Endothelial cell of umbilical vein (primary cell): ENCODE results near the gene ADIRF. TPM values are rescaled to one million over a fixed set of nuclear protein-coding genes. Genes with fewer than 3 reads are reported as not detected.

Experiments used
- BruUV-seq: library from RNA; stranded (reverse); fragments of 400-500 nt; replicated peaks from 2 replicates; lab custom pipeline; 2021; lab: Mats Ljungman, UMichigan
- CTCF ChIA-PET: fragments of 300-600, 350-600 bp; sonication (Branson Sonifier 250); formaldehyde crosslinking; loops from one replicate; lab custom pipeline; 2021; ENCODE audit warnings: antibody characterized with exemption, inconsistent platforms; lab: Charles Lee
- POLR2A ChIA-PET: fragments of 300-600, 350-600 bp; sonication (Branson Sonifier 250); formaldehyde crosslinking; loops from one replicate; lab custom pipeline; 2021; ENCODE audit warnings: antibody characterized with exemption, inconsistent platforms; lab: Charles Lee
- DNase-seq: peaks from one replicate; pipeline ENCODE4 v3.0.0-alpha.2; 2011; ENCODE audit warnings: low read depth, low spot score
- FAIRE-seq: peaks from 2 replicates; lab custom pipeline; 2011; peaks lifted over from hg19 to GRCh38; lab: Jason Lieb, UNC
- H2AFZ ChIP-seq: 2 replicates; pipeline ENCODE4 v1.6.0; 2012; ENCODE audit warnings: low read depth, low read length, control low read depth, inconsistent platforms
- H3K27ac ChIP-seq: 2 replicates; pipeline ENCODE4 v1.5.1; 2011; ENCODE audit warnings: low read depth, mild to moderate bottlenecking, control low read depth, low read length, moderate library complexity; ENCODE audit not compliant: insufficient read depth
- H3K27me3 ChIP-seq, 2 experiments: 2 replicates each; pipeline versions ENCODE4 v1.6.0 to v1.6.1; 2011; ENCODE audit warnings: low read length in 2 of 2, mixed read lengths in 1 of 2; ENCODE audit not compliant: control insufficient read depth in 2 of 2, insufficient read depth in 2 of 2
- H3K36me3 ChIP-seq, 2 experiments: 2 replicates in 1 of 2; 3 replicates in 1 of 2; pipeline ENCODE4 v1.5.1; 2011; ENCODE audit warnings: low read length in 2 of 2, mild to moderate bottlenecking in 1 of 2, moderate library complexity in 1 of 2; ENCODE audit not compliant: control insufficient read depth in 2 of 2, insufficient read depth in 2 of 2; ENCODE audit errors: extremely low read depth in 1 of 2
- H3K4me1 ChIP-seq: 3 replicates; pipeline ENCODE4 v1.5.1; 2011; ENCODE audit warnings: mild to moderate bottlenecking, low read length; ENCODE audit not compliant: control insufficient read depth, insufficient read depth; ENCODE audit errors: extremely low read depth
- H3K4me2 ChIP-seq: 2 replicates; pipeline ENCODE4 v1.6.1; 2011; ENCODE audit warnings: low read length, control low read depth, mixed read lengths; ENCODE audit not compliant: insufficient read depth
- H3K4me3 ChIP-seq, 3 experiments: fragments of 200-600 bp in 1 of 3; sonication (generic), shearing (Covaris generic) in 1 of 3; replicated peaks in 1 of 3; 2 replicates each; pipeline ENCODE4 v1.5.1; 2011 to 2016; ENCODE audit warnings: control low read depth in 3 of 3, low read length in 3 of 3, mild to moderate bottlenecking in 2 of 3, inconsistent platforms in 1 of 3, low read depth in 1 of 3, moderate library complexity in 1 of 3; ENCODE audit not compliant: insufficient read depth in 1 of 3
- H3K79me2 ChIP-seq: 2 replicates; pipeline ENCODE4 v1.6.0; 2012; ENCODE audit warnings: low read length, inconsistent platforms; ENCODE audit not compliant: control insufficient read depth, insufficient read depth
- H3K9ac ChIP-seq: replicated peaks from 2 replicates; pipeline ENCODE3; 2011; ENCODE audit warnings: low read length, control low read depth; ENCODE audit not compliant: insufficient read depth; ENCODE audit errors: extremely low read depth
- H3K9me1 ChIP-seq: replicated peaks from 3 replicates; pipeline ENCODE4 v1.6.0; 2011; ENCODE audit warnings: mild to moderate bottlenecking, low read length; ENCODE audit not compliant: control insufficient read depth, insufficient read depth; ENCODE audit errors: extremely low read depth
- H3K9me3 ChIP-seq: replicated peaks from 2 replicates; pipeline ENCODE4 v1.5.1; 2012; ENCODE audit warnings: low read length, inconsistent platforms; ENCODE audit not compliant: control insufficient read depth, insufficient read depth
- H4K20me1 ChIP-seq: replicated peaks from 2 replicates; pipeline ENCODE3; 2011; ENCODE audit warnings: mild to moderate bottlenecking, low read length; ENCODE audit not compliant: control insufficient read depth, insufficient read depth; ENCODE audit errors: extremely low read depth
- EZH2 ChIP-seq: IDR thresholded peaks from 2 replicates; pipeline ENCODE4 v1.6.1; 2012; ENCODE audit warnings: borderline replicate concordance, low read depth, mild to moderate bottlenecking, moderate library complexity, low read length, inconsistent platforms; ENCODE audit not compliant: severe bottlenecking
- MAX ChIP-seq: IDR thresholded peaks from 2 replicates; pipeline ENCODE4 v1.6.1; 2011; ENCODE audit not compliant: insufficient read depth, insufficient read length
- MYC ChIP-seq: IDR thresholded peaks from one replicate; pipeline ENCODE4 v1.6.1; 2011; ENCODE audit warnings: mild to moderate bottlenecking, low read depth, low read length
- POLR2A ChIP-seq: IDR thresholded peaks from 2 replicates; pipeline ENCODE4 v1.6.1; 2012; ENCODE audit warnings: low read depth, mild to moderate bottlenecking, control low read depth, low read length
- POLR2AphosphoS5 ChIP-seq: IDR thresholded peaks from 2 replicates; pipeline ENCODE4 v1.6.1; 2012; ENCODE audit warnings: low read depth, mild to moderate bottlenecking, control low read depth, low read length, moderate library complexity; ENCODE audit not compliant: insufficient read depth
- dilution Hi-C: fragments of 300-500 bp; cut with MboI; formaldehyde crosslinking; loops from one replicate; pipeline ENCODE4 v1.15.0; 2019; ENCODE audit warnings: low sequenced_read_pairs; ENCODE audit not compliant: extremely low pct_ligation_motif_present
- intact Hi-C: fragments of 100-400 bp; cut with micrococcal nuclease; formaldehyde crosslinking; loops from one replicate; pipeline ENCODE4 v1.10.0; 2022
- polyA plus RNA-seq, 4 experiments: library from polyadenylated mRNA; depleted of rRNA in 3 of 4; stranded (reverse) in 3 of 4; unstranded in 1 of 4; fragments of >200 nt; gene quantifications; 2 replicates each; pipeline versions ENCODE4 v1.2.1 to v1.2.3, GENCODE V29; 2011 to 2012; ENCODE audit warnings: missing spikeins in 1 of 4
- total RNA-seq: library from RNA; stranded (reverse); gene quantifications from 2 replicates; pipeline ENCODE4 v1.2.3, GENCODE V29; 2021

ADIRF gene
- total and polyA plus RNA-seq, 2 donors (not counting 3 experiments of a cell fraction or from before 2014, with no cell fraction given): 3.7 to 4.4 TPM

GRCh38 chr10:86942441-86943315 is 25.6 kb upstream of the ADIRF start:
- no peak for TF ChIP-seq POLR2A
- TF ChIP-seq EZH2: no peak
- no peak for TF ChIP-seq MAX
- TF ChIP-seq POLR2AphosphoS5: no peak
- no peak for TF ChIP-seq MYC
- peaks cover 28 to 64% of the 10 kb centered on the region in 2 experiments for H3K36me3 ChIP-seq
- CTCF ChIA-PET: interaction anchor here (11.6 to 12.5 kb wide), 2 partner anchors 14 to 23 kb away, joined by 189 to 325 read pairs; partner anchors contain the start of genes ADIRF, MMRN2 and SNCG
- DNase-seq: no peak
- no peaks in the 10 kb centered on the region for H4K20me1 ChIP-seq
- POLR2A ChIA-PET: interaction anchor here (0.9 kb wide), 1 partner anchor 18 kb away, joined by 4 read pairs; no protein-coding TSS in a partner anchor
- no peak overlapping the region for H3K27ac ChIP-seq
- H3K9me3 ChIP-seq: no peaks in the 10 kb centered on the region
- no peaks in the 10 kb centered on the region for H3K4me1 ChIP-seq
- no TSS peak for BruUV-seq
- dilution Hi-C loops: no loop called here
- intact Hi-C loops: no loop called here
- H3K79me2 ChIP-seq: peaks cover 37% of the 10 kb centered on the region
- H3K27me3 ChIP-seq: no peaks in the 10 kb centered on the region
- no peak overlapping the region for H3K4me2 ChIP-seq
- no peaks in the 10 kb centered on the region for H3K9me1 ChIP-seq
- no peak for FAIRE-seq
- no peak overlapping the region for H3K4me3 ChIP-seq
- H2AFZ ChIP-seq: no peak overlapping the region
- no peak overlapping the region for H3K9ac ChIP-seq
